Stimulated activated naive CD8-positive, alpha-beta T cell treated with anti-CD3 and anti-CD28 coated beads, Interleukin-15, Interleukin-2, amounts not matched to agents 100 ng/mL and 50 ng/mL, for 24 hours (primary cell): ENCODE measurements around the gene HOMER2.
"Not testable (repeated sequence)": the region's sequence is repeated elsewhere in the genome, so short reads cannot be mapped to it uniquely, and the experiment has no call there.

ENCODE experiments used
- H3K27ac Mint-ChIP-seq: one replicate; pipeline ENCODE4 v1.8.0; 2021; ENCODE audit warnings: mild to moderate bottlenecking, mixed read lengths
- H3K27me3 Mint-ChIP-seq: one replicate; pipeline ENCODE4 v1.8.0; 2021; ENCODE audit warnings: mixed read lengths
- H3K36me3 Mint-ChIP-seq: one replicate; pipeline ENCODE4 v1.8.0; 2021; ENCODE audit warnings: low read depth, mixed read lengths
- H3K4me1 Mint-ChIP-seq: one replicate; pipeline ENCODE4 v1.8.0; 2021; ENCODE audit warnings: low read depth, mixed read lengths
- H3K4me3 Mint-ChIP-seq: one replicate; pipeline ENCODE4 v1.8.0; 2021; ENCODE audit warnings: mild to moderate bottlenecking, mixed read lengths
- H3K9me3 Mint-ChIP-seq: one replicate; pipeline ENCODE4 v1.8.0; 2021; ENCODE audit warnings: mixed read lengths

Gene HOMER2

GRCh38 chr15:82904574-82904973, 47.9 kb downstream of the HOMER2 start:
- Mint-ChIP-seq H3K4me3 (no peak overlapping the region), H3K36me3 (no peaks in the 10 kb centered on the region), H3K4me1 (peaks cover 3% of the 10 kb centered on the region), H3K27me3 (no peaks in the 10 kb centered on the region), H3K27ac (no peak overlapping the region), H3K9me3 (peaks cover 12% of the 10 kb centered on the region)

GRCh38 chr15:82903511-82903910, 49.0 kb downstream of the HOMER2 start:
- Mint-ChIP-seq H3K9me3 (peaks cover 7% of the 10 kb centered on the region), H3K27ac (no peak overlapping the region), H3K4me3 (no peak overlapping the region), H3K36me3 (no peaks in the 10 kb centered on the region), H3K27me3 (no peaks in the 10 kb centered on the region), H3K4me1 (peaks cover 3% of the 10 kb centered on the region)

- H3K4me1 Mint-ChIP-seq, result peaks cover 3% of the 10 kb centered on the region
- H3K27ac Mint-ChIP-seq, result no peak overlapping the region
- H3K36me3 Mint-ChIP-seq, result no peaks in the 10 kb centered on the region
- no peaks in the 10 kb centered on the region for H3K9me3 Mint-ChIP-seq
- H3K27me3 Mint-ChIP-seq, result no peaks in the 10 kb centered on the region
- H3K4me3 Mint-ChIP-seq, result no peak overlapping the region
Measured at GRCh38 chr15:82901114-82901805, 51.3 kb downstream of the HOMER2 start.

GRCh38 chr15:82900511-82901060, 51.9 kb downstream of the HOMER2 start:
- no peaks in the 10 kb centered on the region for H3K36me3 Mint-ChIP-seq
- H3K9me3 Mint-ChIP-seq, result no peaks in the 10 kb centered on the region
- H3K4me1 Mint-ChIP-seq, result peaks cover 3% of the 10 kb centered on the region
- H3K4me3 Mint-ChIP-seq, result no peak overlapping the region
- no peaks in the 10 kb centered on the region for H3K27me3 Mint-ChIP-seq
- H3K27ac Mint-ChIP-seq, result no peak overlapping the region

GRCh38 chr15:82898961-82899360, 53.6 kb downstream of the HOMER2 start:
- H3K27me3 Mint-ChIP-seq, result no peaks in the 10 kb centered on the region
- no peak overlapping the region for H3K4me3 Mint-ChIP-seq
- no peak overlapping the region for H3K27ac Mint-ChIP-seq
- H3K36me3 Mint-ChIP-seq, result no peaks in the 10 kb centered on the region
- H3K4me1 Mint-ChIP-seq, result no peaks in the 10 kb centered on the region
- H3K9me3 Mint-ChIP-seq, result no peaks in the 10 kb centered on the region

GRCh38 chr15:82895983-82896382, 56.5 kb downstream of the HOMER2 start:
- Mint-ChIP-seq H3K27ac (no peak overlapping the region), H3K4me1 (no peaks in the 10 kb centered on the region), H3K36me3 (no peaks in the 10 kb centered on the region), H3K4me3 (no peak overlapping the region), H3K9me3 (no peaks in the 10 kb centered on the region), H3K27me3 (no peaks in the 10 kb centered on the region)

GRCh38 chr15:82894971-82895520, 57.5 kb downstream of the HOMER2 start:
- no peaks in the 10 kb centered on the region for H3K9me3 Mint-ChIP-seq
- no peaks in the 10 kb centered on the region for H3K36me3 Mint-ChIP-seq
- no peaks in the 10 kb centered on the region for H3K4me1 Mint-ChIP-seq
- H3K27ac Mint-ChIP-seq, result no peak overlapping the region
- H3K27me3 Mint-ChIP-seq, result no peaks in the 10 kb centered on the region
- H3K4me3 Mint-ChIP-seq, result no peak overlapping the region

- not testable (repeated sequence) for H3K27ac Mint-ChIP-seq, H3K27me3 Mint-ChIP-seq, H3K4me1 Mint-ChIP-seq, H3K36me3 Mint-ChIP-seq, H3K9me3 Mint-ChIP-seq, H3K4me3 Mint-ChIP-seq
Measured at GRCh38 chr15:82893473-82893872, 59.0 kb downstream of the HOMER2 start.

- Mint-ChIP-seq H3K4me3 (no peak overlapping the region), H3K9me3 (no peaks in the 10 kb centered on the region), H3K27me3 (no peaks in the 10 kb centered on the region), H3K27ac (no peak overlapping the region), H3K4me1 (no peaks in the 10 kb centered on the region), H3K36me3 (no peaks in the 10 kb centered on the region)
Measured at GRCh38 chr15:82892573-82892972, 59.9 kb downstream of the HOMER2 start.

GRCh38 chr15:82890995-82891390, 61.5 kb downstream of the HOMER2 start:
- Mint-ChIP-seq H3K27me3 (no peaks in the 10 kb centered on the region), H3K9me3 (no peaks in the 10 kb centered on the region), H3K4me3 (no peak overlapping the region), H3K36me3 (no peaks in the 10 kb centered on the region), H3K4me1 (no peaks in the 10 kb centered on the region), H3K27ac (no peak overlapping the region)

GRCh38 chr15:82890338-82890994, 62.1 kb downstream of the HOMER2 start:
- no peaks in the 10 kb centered on the region for H3K9me3 Mint-ChIP-seq
- H3K27me3 Mint-ChIP-seq, result no peaks in the 10 kb centered on the region
- H3K36me3 Mint-ChIP-seq, result no peaks in the 10 kb centered on the region
- no peaks in the 10 kb centered on the region for H3K4me1 Mint-ChIP-seq
- H3K4me3 Mint-ChIP-seq, result no peak overlapping the region
- no peak overlapping the region for H3K27ac Mint-ChIP-seq

- H3K9me3 Mint-ChIP-seq, result no peaks in the 10 kb centered on the region
- no peaks in the 10 kb centered on the region for H3K27me3 Mint-ChIP-seq
- no peaks in the 10 kb centered on the region for H3K4me1 Mint-ChIP-seq
- H3K4me3 Mint-ChIP-seq, result no peak overlapping the region
- H3K27ac Mint-ChIP-seq, result no peak overlapping the region
- H3K36me3 Mint-ChIP-seq, result no peaks in the 10 kb centered on the region
Measured at GRCh38 chr15:82882273-82882928, 70.1 kb downstream of the HOMER2 start.

- Mint-ChIP-seq H3K36me3 (no peaks in the 10 kb centered on the region), H3K4me3 (no peak overlapping the region), H3K9me3 (no peaks in the 10 kb centered on the region), H3K27ac (no peak overlapping the region), H3K4me1 (no peaks in the 10 kb centered on the region), H3K27me3 (no peaks in the 10 kb centered on the region)
Measured at GRCh38 chr15:82881747-82882146, 70.8 kb downstream of the HOMER2 start.

GRCh38 chr15:82880704-82881103, 71.8 kb downstream of the HOMER2 start:
- Mint-ChIP-seq H3K4me1 (no peaks in the 10 kb centered on the region), H3K4me3 (no peak overlapping the region), H3K27me3 (no peaks in the 10 kb centered on the region), H3K9me3 (no peaks in the 10 kb centered on the region), H3K27ac (no peak overlapping the region), H3K36me3 (no peaks in the 10 kb centered on the region)

- Mint-ChIP-seq H3K27me3 (no peaks in the 10 kb centered on the region), H3K4me3 (no peak overlapping the region)
Measured at GRCh38 chr15:82878325-82878724, 74.2 kb downstream of the HOMER2 start.

More at GRCh38 chr15:82878325-82878724, 74.2 kb downstream of the HOMER2 start:
- H3K27ac Mint-ChIP-seq, result no peak overlapping the region
- H3K4me1 Mint-ChIP-seq, result no peaks in the 10 kb centered on the region
- no peaks in the 10 kb centered on the region for H3K9me3 Mint-ChIP-seq
- no peaks in the 10 kb centered on the region for H3K36me3 Mint-ChIP-seq
